Heart left ventricle (tissue), 16 donors: ENCODE data around the gene LRRC28. TPM values are rescaled to one million over a fixed set of nuclear protein-coding genes. Genes with fewer than 3 reads are reported as not detected.

Experiments
- ATAC-seq, 4 donors: fragments of 200-7000 bp; cut with Tn5 transposase; one replicate each; pipeline ENCODE4 v1.9.1; 2020 to 2022; ENCODE audit warnings: moderate library complexity in 4 of 4, mild to moderate bottlenecking in 3 of 4, moderate number of reproducible peaks in 1 of 4
- DNase-seq, 5 donors: peaks; one replicate each; pipeline ENCODE4 v3.0.0-alpha.2; 2020
- H3K27ac ChIP-seq, 12 donors: fragments of 200-600 bp; sonication (generic) in 4 of 12; one replicate each; pipeline versions ENCODE4 v1.5.0 to v1.8.0; 2016 to 2022; ENCODE audit warnings: mild to moderate bottlenecking in 2 of 12
- H3K27me3 ChIP-seq, 9 donors: fragments of 200-600 bp; sonication (generic) in 2 of 9; one replicate each; pipeline versions ENCODE4 v1.5.1 to v1.8.0; 2016 to 2022; ENCODE audit warnings: mild to moderate bottlenecking in 3 of 9
- H3K36me3 ChIP-seq, 9 donors: fragments of 200-600 bp; sonication (generic) in 2 of 9; one replicate each; pipeline versions ENCODE4 v1.5.0 to v1.8.0; 2018 to 2022; ENCODE audit warnings: mild to moderate bottlenecking in 2 of 9
- H3K4me1 ChIP-seq, 12 donors: fragments of 200-600 bp; sonication (generic) in 4 of 12; one replicate each; pipeline versions ENCODE4 v1.5.0 to v1.8.0; 2016 to 2022; ENCODE audit warnings: mild to moderate bottlenecking in 3 of 12
- H3K4me3 ChIP-seq, 12 donors: fragments of 200-600 bp; sonication (generic) in 4 of 12; one replicate each; pipeline versions ENCODE4 v1.5.0 to v1.8.0; 2017 to 2022; ENCODE audit warnings: mild to moderate bottlenecking in 9 of 12, moderate library complexity in 4 of 12
- H3K9me3 ChIP-seq, 12 donors: fragments of 200-600 bp; sonication (generic) in 4 of 12; one replicate each; pipeline versions ENCODE4 v1.5.0 to v1.8.0; 2016 to 2022; ENCODE audit warnings: mild to moderate bottlenecking in 1 of 12
- CTCF ChIP-seq, 12 donors: fragments of 200-600 bp; sonication (generic) in 4 of 12; IDR thresholded peaks; one replicate each; pipeline versions ENCODE4 v1.5.0 to v1.8.0; 2018 to 2022; ENCODE audit warnings: antibody characterized with exemption in 12 of 12, mild to moderate bottlenecking in 5 of 12
- POLR2A ChIP-seq, 2 donors: fragments of 450-650 bp; IDR thresholded peaks; one replicate each; pipeline ENCODE4 v1.6.1; 2017; ENCODE audit warnings: antibody characterized with exemption in 2 of 2, mild to moderate bottlenecking in 2 of 2, moderate library complexity in 2 of 2
- WGBS, 4 donors: extraction: QIAGEN DNeasy Blood & Tissue Kit in 2 of 4; methylation state at CpG; one replicate each; pipeline versions ENCODE4 v1.1.5 to v1.1.7; 2013 to 2018; 5-methylcytosine and 5-hydroxymethylcytosine counted together
- intact Hi-C, 10 donors: fragments of 100-400 bp; cut with DNase I; formaldehyde crosslinking; loops; one replicate each; pipeline versions ENCODE4 v1.11.1 to v1.14.2; 2022
- polyA plus RNA-seq, 2 donors: library from polyadenylated mRNA; stranded (reverse); fragments of 200-250 nt; gene quantifications; one replicate each; pipeline ENCODE4 v1.2.3, GENCODE V29; 2013
- total RNA-seq, 9 donors: library from RNA; depleted of rRNA in 2 of 9; stranded (reverse); fragments of >200 nt in 2 of 9; fragmentation: NEBNext Ultra II Directional in 3 of 9; extraction: Animal tissue kit (Norgen Biotek cat#: 25700) in 3 of 9; gene quantifications; one replicate each; pipeline versions ENCODE4 v1.1.0 to v1.2.4, GENCODE V29; 2016 to 2023
- donor health status: ischemic (EF 13 %, LVEDD 7.1; RV severe dilation, severe dysfunction).
- donor health status: healthy with polysubstance abuse.
- donor health status: DM: no; HTN: yes; CAD: no.
- donor health status: DM: no; HTN: no; CAD: no.
- donor health status: ischemic (EF 25% LVEDD 6.9; RV normal size, moderate dysfunction).
- donor health status: ischemic (EF 25% LVEDD 5.7; RV mildly dilated, moderate dysfunction).
- donor health status: healthy.
- donor health status: DM: yes; HTN: yes; CAD: no.
- donor health status: ischemic (EF 35%, LVEDD 5.7; RV mildly dilated, moderate dysfunction).
- donor health status: nonischemic (EF 11% LVEDD 7.7; RV severe dilation, severe dysfunction).
- donor health status: DM: yes; HTN: yes; CAD: no.
- donor health status: PGD.
- donor health status: ischemic (EF 29% LVEDD 5.4; RV normal size, mild dysfunction).
- donor health status: nonischemic (EF 23%, LVEDD 6.1; RV moderate dilation, normal function).

Gene LRRC28
- total and polyA plus RNA-seq, 11 donors: 5.1 to 28.6 (median 20.1) TPM

- no peak for ATAC-seq
- peak overlapping the region in 10 of 12 donors; percentile 56 to 87 (median 74) for H3K4me3 ChIP-seq
- no peaks in the 10 kb centered on the region for H3K27me3 ChIP-seq
- TF ChIP-seq POLR2A (IDR thresholded peaks at IDR 0.05) (no peak), CTCF (IDR thresholded peaks at IDR 0.05) (no peak)
- H3K36me3 ChIP-seq: peaks cover 0 to 15% (median under 1%) of the 10 kb centered on the region in 9 donors
- H3K4me1 ChIP-seq: peaks cover 0 to 46% (median 23%) of the 10 kb centered on the region in 12 donors
- H3K9me3 ChIP-seq: no peaks in the 10 kb centered on the region
- H3K27ac ChIP-seq: peak overlapping the region in 3 of 12 donors; percentile 88 to 94 (median 90)
- no peak for DNase-seq
- intact Hi-C loops: no loop called here
- WGBS, 4 donors: 76 to 87% (median 80%) methylated on average over 7 of the region's 7 CpGs
These were observed 1.0 kb downstream of the LRRC28 start for GRCh38 chr15:99252326-99252725.

- DNase-seq: no peak
- Histone ChIP-seq H3K36me3 (peaks cover 0 to 19% (median 6%) of the 10 kb centered on the region in 9 donors), H3K27me3 (no peaks in the 10 kb centered on the region), H3K4me3 (no peak overlapping the region), H3K4me1 (peaks cover 0 to 34% (median 15%) of the 10 kb centered on the region in 12 donors), H3K27ac (no peak overlapping the region), H3K9me3 (no peaks in the 10 kb centered on the region)
- TF ChIP-seq CTCF (IDR thresholded peaks at IDR 0.05) (no peak), POLR2A (IDR thresholded peaks at IDR 0.05) (no peak)
- no peak for ATAC-seq
- WGBS, 4 donors: 94 to 96% (median 95%) methylated on average over 6 of the region's 6 CpGs
- intact Hi-C loops: no loop called here
These were observed 2.3 kb downstream of the LRRC28 start for GRCh38 chr15:99253381-99254090.

GRCh38 chr15:99257107-99257750, 5.9 kb downstream of the LRRC28 start:
- Histone ChIP-seq H3K27ac (no peak overlapping the region), H3K4me3 (no peak overlapping the region)

More at GRCh38 chr15:99257107-99257750, 5.9 kb downstream of the LRRC28 start:
- no peak for ATAC-seq
- H3K27me3 ChIP-seq: no peaks in the 10 kb centered on the region
- peaks cover 0 to 21% (median 6%) of the 10 kb centered on the region in 9 donors for H3K36me3 ChIP-seq
- intact Hi-C loops: no loop called here
- DNase-seq: no peak
- TF ChIP-seq POLR2A (IDR thresholded peaks at IDR 0.05): no peak
- TF ChIP-seq CTCF (IDR thresholded peaks at IDR 0.05): no peak
- peaks cover 0 to 13% (median 2%) of the 10 kb centered on the region in 12 donors for H3K4me1 ChIP-seq
- WGBS, 4 donors: 91 to 95% (median 94%) methylated on average over 12 of the region's 12 CpGs
- no peaks in the 10 kb centered on the region for H3K9me3 ChIP-seq
